Smooth muscle cell of the brain vasculature (primary cell): ENCODE data around the gene SPX.

Experiments
- DNase-seq: peaks from one replicate; pipeline ENCODE4 v3.0.0-alpha.2; 2012; ENCODE audit warnings: low read depth, low spot score

SPX gene

DNA sequence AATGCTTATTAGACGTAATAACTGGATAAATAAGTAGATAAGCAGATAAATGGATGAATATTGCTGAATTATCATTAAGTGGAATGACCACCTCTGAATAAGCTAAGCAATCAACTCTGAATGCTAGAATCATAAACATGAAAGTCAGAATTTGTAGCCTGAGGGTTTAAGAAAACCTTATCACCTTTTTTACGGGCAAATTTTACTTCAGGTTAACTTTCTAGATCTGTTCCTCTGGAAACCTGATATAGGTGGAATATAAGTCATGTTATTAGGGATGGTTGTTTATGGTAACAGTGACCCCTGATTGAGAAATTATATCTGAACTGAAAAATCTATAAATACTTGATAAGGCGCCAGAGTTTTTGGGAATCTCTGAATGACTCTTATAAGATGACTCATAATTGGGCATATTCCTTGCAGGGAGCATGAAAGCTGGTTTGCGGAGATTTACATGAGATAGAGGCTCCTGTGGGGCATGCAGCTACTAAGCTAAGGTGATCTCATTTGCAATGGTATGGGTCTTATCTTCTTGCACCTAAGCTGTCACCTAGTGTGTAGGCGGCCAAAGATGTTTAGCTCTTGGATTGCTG lies 12.1 kb downstream of the SPX start:
- no peak for DNase-seq

DNA sequence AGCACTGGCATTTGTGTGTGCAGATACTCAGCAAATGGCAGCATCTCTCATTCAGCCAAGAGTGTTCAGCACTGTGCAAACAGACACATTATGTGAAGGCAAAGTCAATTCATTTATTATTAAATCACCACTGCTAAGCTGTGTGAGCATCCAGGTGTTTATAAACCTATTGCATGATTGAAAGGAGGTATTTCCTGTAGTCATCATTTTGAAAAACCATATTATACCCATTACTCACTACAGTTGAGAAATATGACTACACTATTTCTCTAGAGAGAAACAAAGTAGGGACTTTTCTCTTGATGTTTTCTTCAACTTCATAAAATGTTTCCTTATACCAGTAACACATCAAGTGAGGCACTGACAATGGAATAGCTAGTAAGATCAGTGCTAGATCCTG lies 13.7 kb downstream of the SPX start:
- DNase-seq: no peak

DNA sequence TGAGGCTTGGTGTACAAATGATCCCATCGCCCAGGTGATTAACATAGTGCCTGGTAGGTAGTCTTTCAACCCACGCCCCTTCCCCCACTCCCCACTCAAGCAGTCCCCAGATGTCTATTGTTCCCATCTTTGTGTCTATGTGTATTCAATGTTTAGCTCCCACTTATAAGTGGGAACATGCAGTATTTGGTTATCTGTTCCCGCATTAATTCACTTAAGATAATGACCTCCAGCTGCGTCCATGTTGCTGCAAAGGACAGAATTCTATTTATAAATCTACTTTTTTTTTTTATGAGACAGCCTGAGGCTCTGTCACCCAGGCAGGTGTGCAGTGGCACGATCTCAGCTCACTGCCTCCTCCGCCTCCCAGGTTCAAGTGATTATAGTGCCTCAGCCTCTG lies 15.7 kb downstream of the SPX start:
- DNase-seq: no peak

DNA sequence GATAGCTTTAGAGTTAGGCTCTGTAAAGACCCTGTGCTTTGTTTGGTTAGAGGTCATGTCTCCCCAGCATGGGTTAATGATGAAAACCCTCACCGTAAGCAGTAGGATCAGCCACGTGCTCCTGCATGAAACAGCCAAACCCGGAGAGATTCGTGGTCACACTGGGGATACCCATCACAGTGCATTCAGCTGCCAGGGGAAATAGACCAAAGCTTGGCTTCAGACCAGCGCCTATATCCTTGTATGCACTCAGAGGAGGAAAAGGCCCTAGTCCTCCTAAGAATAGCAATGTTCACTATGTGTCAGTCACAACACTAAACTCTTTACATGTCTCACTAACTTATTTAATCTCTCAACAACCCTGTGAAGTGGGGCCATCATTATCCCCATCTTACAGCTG lies 16.3 kb downstream of the SPX start:
- no peak for DNase-seq

DNA sequence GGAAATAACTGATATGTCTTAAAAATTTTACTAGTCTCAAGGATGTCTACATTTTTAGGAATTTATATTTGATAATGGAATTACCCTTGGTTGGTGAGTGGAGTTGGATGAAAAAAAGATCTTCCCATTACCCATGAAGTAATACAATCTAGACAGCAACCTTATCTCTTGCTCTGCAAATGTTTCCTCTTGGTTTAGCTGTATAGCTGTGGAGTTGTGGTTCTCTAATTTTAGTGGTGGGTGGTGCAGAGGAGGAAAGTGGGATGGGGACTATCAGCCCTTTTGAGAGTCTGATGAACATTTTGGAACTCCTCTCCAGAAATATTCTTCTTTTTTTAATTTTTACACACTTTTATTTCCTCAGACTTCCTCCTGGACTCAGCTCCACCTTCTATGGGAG lies 17.1 kb downstream of the SPX start:
- DNase-seq: no peak

DNA sequence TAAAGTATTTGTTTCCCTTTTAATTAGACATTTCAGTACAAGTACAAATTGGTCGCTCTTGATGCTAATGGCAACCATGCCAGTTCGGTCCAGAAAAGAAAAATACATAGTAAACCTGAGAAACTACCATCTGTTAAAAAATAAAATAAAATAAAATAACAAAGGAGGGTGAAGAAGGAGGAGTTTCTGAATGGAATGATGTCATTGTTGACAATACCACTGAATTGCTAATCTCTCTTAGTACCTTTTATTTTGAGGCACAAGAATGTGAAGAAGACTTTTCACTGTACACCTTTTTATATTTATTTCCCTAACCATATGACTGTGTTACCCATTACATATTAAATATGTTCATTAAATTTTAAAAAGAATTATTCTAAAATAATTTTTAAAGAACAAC lies 19.5 kb downstream of the SPX start:
- DNase-seq: no peak

DNA sequence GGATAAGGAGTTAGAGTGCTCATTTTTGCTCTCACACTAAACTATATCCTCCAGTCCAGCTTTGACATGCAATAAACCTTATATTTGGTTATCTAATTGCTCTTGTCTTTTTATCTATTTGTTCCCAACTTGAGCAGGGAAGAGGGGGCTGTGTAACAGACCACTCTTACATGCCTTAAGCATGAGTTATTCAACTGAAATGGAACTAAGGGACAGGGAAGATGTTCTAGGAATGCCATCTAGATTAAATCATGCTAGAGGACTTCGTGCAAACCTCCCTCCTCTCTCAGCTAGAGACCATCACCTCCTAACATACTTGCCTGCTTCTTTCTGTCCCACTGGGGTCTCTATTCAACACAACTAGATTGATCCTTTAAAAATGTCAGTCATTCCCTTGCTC lies 20.6 kb downstream of the SPX start:
- DNase-seq: no peak

DNA sequence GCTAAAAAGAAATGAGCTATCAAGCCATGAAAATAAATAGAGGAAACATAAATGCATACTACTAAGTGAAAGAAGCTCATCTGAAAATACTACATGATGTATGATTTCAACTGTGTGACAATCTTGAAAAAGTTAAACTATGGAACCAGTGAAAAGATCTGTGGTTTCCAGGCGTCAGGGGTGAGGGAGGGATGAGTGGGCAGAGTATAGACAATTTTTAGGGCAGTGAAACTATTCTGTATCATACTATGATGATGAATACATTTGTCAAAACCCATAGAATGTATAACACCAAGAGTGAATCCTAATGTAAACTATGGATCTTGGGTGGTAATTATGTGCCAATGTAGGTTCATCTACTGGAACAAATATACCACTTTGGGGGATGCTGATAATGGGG lies 21.3 kb downstream of the SPX start:
- DNase-seq: no peak

DNA sequence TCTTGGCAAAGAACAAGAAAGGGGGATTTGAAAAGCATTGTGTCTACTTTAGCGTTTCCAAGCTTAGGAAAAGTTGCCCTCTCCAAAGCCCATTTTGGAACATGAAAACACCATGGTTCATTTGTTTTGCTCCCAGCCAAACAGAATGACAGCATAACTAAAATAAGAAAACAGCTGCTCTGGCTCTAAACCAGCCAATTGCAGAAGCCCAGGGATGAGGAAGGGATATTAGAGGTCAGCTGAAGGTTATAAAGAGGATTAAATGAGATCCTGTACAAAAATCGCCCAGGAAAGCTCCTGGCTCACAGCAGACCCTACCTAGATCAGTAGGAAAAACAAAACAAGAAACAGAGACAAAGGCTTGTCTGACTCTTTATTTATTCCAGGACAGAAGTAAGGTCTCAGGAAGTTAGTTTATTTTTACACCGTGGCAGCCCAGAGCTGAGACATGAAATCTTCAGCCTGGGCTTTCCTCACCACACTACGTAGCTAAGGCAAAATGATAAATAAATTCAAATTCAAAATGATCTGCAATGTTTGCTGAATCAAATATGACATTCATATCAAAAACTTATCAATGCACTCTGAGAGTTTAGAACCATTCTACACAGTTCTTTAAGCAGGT lies 25.9 kb downstream of the SPX start:
- DNase-seq: no peak

DNA sequence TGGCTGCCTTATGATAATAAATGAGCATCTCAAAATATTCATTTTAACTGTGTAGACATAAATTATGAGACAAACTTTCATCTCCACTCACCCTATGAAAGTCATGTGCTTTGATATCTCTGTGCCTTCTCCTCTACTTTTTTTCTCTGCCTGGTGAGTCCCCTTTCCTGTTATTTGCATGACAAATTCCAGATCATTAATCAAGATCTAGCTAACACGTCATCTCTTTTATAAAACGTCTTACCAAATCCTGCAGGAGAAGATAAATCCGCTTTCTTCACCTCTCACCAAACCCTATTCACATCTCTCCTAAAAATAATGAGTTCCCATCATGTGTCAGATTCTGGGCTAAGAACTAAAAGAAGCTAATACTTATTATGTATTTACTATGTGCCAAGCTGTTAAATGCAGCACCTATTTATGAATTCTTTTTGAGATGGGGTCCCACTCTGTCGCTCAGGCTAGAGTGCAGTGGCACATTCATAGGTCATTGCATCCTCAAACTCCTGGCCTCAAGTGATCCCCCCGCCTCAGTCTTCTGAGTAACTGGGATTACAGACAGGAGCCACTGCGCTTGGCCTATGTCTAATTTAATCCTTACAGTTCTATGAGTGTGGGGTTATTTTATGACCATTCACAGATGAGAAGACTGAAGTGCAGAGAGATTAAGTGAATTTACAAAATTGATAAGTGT lies 26.7 kb downstream of the SPX start:
- DNase-seq: no peak

DNA sequence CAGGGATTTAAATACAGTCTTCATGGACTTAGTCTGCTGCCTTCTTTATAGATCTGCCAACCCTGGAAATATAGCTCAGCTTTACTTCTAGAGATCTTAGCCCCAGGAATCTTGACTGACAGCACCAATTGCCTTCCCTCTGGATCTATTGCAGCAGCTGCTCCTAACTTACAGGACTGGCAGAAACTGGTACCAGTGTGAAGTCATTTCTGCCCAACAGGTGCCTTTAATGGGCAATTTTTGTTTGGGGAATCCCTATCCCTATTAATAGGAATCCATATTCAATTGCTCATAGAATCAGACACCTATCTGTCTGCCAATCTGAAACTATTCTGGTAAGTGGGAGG lies 27.2 kb downstream of the SPX start:
- DNase-seq: no peak

DNA sequence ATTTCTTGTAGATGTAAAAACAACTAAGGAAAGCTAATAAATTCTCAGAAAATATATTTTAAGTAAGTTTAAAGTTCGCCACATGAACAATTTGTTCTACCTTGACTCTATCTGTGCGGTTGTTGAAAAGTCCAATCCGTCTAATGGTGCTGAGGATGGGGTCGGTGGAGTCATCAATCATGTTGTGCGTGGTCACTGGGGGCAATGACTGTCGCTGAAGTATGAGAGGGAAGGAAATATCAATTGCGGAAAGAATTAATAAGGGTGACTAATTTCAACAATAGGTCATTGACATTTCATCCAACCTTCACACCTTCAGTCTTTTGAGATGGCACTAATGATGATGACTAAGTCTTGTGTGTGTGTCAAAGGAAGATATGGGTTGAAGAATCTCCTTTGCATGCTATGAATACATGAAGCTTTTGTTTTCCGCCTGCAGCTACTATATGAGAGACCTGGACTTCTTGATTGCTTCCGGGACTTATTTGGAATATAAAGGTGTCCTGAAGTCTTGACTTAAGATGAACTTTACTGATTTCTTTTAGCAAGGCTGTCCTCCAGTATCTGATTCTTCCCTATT lies 32.1 kb downstream of the SPX start:
- DNase-seq: no peak

DNA sequence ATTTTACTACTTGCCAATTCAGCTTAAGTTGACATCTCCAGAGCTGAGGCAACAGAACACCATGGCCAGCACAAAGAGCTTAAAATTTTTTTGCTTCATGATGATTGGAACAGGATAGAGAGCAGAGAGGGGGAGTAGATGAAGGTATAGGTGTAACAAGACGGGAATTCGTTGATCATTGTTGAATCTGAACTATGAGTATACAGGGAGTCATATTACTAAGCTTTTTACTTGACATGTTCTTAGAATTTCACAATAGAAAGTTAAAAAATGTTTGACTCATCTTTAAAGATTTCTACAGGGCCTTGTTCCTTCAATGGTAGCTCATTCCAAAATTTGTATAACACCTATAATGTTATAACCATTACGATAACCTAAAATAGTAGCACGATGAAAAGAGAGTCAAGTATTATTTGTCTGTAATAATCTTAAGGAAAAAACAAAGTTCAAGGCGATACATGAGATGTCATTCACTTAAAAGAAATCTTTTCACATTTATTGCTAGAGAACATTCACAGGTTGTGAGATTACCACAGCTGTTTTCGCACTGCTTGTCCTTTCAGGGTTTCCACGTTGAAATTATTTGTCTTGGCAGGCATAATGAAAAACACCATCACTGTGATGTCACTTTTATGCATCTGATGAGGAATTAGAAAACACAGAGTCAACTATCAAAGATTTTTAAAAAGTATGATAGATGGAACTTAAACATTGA lies 33.9 kb downstream of the SPX start:
- DNase-seq: peak; percentile 66

DNA sequence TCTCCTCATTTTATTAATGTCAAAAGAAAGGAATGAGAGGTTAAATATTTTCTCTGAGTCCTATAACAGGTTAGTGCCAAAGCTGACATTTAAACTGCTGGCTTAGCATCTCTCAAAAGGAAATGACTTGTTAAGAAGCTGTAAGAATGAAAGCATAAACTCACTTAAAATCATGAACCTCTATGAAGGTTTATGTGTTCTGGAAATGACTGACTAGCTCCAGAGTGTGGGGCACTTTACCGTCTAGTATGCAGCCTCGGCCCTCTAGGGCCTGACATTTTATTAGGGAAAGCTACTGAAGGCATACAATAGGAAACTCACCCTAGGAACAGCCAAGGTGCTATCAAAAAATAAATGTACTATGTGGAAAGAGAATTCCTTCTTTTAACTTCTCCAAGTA lies 35.1 kb downstream of the SPX start:
- no peak for DNase-seq

DNA sequence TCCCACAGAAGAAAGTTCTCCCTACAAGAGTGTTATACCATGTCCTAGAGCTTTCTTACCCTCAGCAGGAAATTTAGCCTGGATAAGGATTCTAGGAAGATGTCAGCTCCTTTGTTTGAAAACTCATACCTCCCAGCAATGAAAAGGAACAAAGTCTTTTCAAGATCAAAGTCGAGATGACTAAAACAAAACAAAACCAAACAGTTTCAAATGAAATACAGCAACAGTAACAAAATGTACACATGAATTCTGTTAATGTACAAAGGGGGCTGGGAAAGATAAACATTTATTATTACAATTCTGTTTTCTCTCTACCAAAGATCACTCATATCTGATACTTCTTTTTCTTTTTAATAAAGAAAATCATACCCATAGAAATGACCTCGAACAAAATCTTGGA lies 36.8 kb downstream of the SPX start:
- DNase-seq: peak; percentile 17

DNA sequence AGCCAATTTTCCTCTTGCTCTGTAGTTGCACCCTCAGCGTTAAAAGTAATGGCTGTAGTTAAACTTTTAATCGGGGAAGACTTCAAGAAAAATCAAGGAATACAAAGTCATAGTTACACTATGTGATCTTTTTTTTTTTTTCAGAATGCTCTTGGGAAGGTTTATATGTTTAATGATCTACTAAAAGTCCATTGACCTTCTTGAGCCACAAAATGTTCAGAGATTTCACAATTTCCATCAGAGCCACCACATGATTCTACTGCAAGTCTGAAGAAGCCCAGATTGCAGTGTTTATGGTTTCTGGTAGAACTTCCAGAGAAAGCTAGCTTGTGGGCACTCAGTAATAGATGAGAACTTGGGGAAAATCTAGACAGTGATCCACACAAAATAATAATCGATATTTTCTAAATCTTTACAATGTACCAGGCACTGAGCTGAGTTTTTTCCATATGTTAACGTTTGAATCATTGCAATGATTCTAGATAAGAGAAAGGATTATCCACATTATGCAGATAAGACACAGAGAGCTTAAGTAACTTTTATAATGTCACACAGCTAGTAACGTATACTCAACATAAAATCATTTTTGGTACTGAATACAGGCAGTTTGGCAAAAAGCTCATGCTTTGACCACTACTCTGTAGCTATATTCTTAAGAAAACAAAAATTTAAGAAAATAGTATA lies 40.3 kb downstream of the SPX start:
- DNase-seq: no peak

DNA sequence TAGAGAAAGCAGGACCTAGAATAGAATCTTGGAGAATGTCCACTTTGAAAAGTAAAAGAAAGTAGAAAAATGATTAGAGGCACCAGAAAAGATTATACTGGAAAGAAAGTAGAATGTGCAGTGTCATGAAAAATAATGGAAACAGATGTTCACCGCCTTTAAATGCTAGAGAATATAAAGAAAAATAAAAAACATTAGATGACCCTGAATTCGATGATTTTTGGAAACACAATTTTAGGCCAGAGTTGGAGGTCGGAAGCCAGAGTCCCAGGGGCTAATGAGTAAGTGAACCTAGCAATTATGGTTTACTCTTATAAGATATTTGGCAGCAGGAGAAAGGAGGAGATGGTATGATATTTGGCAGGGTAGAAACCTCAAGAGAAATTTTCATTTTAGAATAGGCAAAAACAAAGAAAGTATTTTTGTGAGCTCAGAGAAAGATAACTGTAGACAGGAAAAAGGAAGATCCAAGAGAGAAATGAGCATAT lies 40.9 kb downstream of the SPX start:
- no peak for DNase-seq

DNA sequence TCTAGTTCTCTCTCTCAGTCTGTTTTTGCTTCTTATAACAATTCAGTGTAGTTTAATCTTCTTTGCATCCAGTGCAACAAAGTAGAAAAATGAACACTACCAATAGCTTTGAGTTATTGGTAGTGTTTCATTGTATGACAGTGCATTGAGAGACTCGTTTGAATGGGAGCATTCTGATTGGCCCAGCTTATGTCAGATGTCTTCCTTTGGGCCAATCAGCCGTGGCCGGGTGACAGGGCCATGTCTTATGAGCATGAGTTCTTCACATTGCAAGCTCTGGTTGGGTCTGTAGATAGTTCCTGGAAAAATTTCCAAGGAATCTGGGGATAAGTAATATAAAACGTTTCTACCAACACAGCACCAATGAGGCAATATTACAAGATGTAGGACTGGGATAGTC lies 42.0 kb downstream of the SPX start:
- DNase-seq: no peak

DNA sequence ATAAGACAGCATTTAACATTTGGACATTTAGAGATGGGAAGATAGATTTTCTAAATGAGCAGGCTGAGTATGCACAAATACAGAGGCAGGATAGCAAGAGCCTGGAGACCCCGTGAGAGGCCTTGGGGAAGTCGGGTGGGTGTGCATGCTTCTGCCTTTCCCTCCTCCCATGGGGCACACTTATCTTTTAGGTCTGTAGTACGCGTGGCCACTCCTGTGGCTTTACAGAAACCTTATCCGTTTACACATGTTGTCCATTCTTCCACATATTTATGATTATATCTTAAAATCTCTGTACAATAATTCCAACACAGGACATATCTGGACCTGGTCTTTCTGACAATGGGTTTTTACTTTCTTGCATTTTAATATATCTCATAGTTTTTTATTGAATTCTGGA lies 45.0 kb downstream of the SPX start:
- no peak for DNase-seq

DNA sequence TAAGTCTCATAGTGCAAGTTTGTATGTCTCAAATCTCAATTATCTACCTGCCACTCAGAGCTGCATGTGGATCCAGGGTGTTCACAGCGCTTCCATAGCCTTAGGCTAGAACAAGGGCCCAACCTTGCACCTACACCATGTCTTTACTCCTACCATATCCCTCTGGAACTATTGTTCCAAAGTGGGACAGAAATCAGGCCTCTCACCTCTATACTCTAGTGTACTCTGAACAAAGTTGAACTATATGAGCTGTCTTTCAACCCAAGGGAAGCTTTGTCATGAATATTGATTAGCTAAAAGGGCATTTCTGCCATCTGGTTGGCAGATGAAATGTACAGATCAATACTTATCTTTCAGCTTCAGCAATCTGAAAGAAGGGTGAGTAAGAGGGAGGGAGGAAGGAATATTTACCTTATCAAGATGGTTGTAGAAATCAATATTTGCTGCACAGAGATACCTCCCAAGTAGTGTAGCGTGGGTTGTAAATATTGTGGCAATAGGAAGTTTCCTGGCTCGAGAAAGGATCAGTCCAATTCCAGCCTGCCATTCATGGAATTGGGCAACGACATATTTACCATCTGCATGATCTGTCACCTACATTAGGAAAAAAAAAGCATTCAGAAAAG lies 47.8 kb downstream of the SPX start:
- no peak for DNase-seq

DNA sequence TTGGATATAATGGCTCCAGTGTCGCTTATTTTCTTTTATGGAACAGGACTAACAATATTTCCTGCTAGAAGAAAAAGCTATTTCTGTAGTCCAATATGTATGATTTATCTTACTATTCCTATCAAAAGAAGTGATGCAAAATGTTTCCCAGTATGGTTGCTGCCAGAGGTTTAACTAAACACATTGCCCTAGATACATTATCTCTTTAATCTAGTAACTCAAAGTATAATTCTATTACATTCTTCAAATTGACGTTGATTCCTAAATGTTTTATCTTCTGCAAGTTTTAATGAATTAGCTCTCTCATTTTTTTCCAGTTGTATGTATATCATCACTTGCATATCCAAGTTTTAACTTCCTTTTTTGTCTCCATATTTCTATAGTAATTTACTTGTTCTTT lies 50.3 kb downstream of the SPX start:
- no peak for DNase-seq
